Stimulated activated CD8-positive, alpha-beta memory T cell treated with anti-CD3 and anti-CD28 coated beads, Interleukin-2, amount 100 ng/mL, for 1 hour (primary cell): ENCODE results near the gene TMEM98.
"Not testable (repeated sequence)": the region's sequence is repeated elsewhere in the genome, so short reads cannot be mapped to it uniquely, and the experiment has no call there.

Experiments used
- DNase-seq, 2 donors: peaks; one replicate each; pipeline ENCODE4 v3.0.0-alpha.2; 2020; ENCODE audit warnings: low read depth in 2 of 2

TMEM98 gene

GRCh38 chr17:32980230-32980629 lies 52.3 kb downstream of the TMEM98 start:
- DNase-seq: no peak

- DNase-seq: not testable (repeated sequence)
These were observed 53.7 kb downstream of the TMEM98 start for GRCh38 chr17:32981611-32982010.

GRCh38 chr17:32985050-32985756 lies 57.2 kb downstream of the TMEM98 start:
- no peak for DNase-seq

GRCh38 chr17:32987453-32987805 lies 59.5 kb downstream of the TMEM98 start:
- DNase-seq: not testable (repeated sequence)

GRCh38 chr17:32987868-32988267 lies 59.9 kb downstream of the TMEM98 start:
- not testable (repeated sequence) for DNase-seq

GRCh38 chr17:32988481-32989101 lies 60.6 kb downstream of the TMEM98 start:
- no peak for DNase-seq

GRCh38 chr17:32992321-32993033 lies 64.5 kb downstream of the TMEM98 start:
- no peak for DNase-seq

- DNase-seq: no peak
These were observed 66.0 kb downstream of the TMEM98 start for GRCh38 chr17:32993977-32994376.
